IMR-90 (cell line): ENCODE results near the gene JADE2. TPM values are rescaled to one million over a fixed set of nuclear protein-coding genes. Genes with fewer than 3 reads are reported as not detected.
"Not testable (repeated sequence)": the region's sequence is repeated elsewhere in the genome, so short reads cannot be mapped to it uniquely, and the experiment has no call there.

ENCODE experiments used
- ATAC-seq: fragments of 200-7000 bp; cut with Tn5 transposase; 2 replicates; pipeline ENCODE4 v1.9.1; 2020; ENCODE audit warnings: low read depth, mild to moderate bottlenecking, moderate library complexity
- BruUV-seq: library from RNA; stranded (reverse); fragments of 400-500 nt; replicated peaks from 2 replicates; lab custom pipeline; 2021; lab: Mats Ljungman, UMichigan
- CTCF ChIA-PET: fragments of 300-600 bp; formaldehyde crosslinking; extraction: SDS; loops from one replicate; lab custom pipeline; 2021; ENCODE audit warnings: antibody characterized with exemption; lab: Yijun Ruan, JAX
- POLR2A ChIA-PET: fragments of 300-600 bp; sonication (Branson Sonifier 250); formaldehyde crosslinking; loops from one replicate; lab custom pipeline; 2022; ENCODE audit warnings: antibody characterized with exemption; ENCODE audit not compliant: unreplicated experiment; lab: Charles Lee
- DNase-seq: peaks from one replicate; pipeline ENCODE4 v3.0.0; 2013
- H2AFZ ChIP-seq: replicated peaks from 2 replicates; pipeline ENCODE3; 2013; ENCODE audit warnings: low read length, mild to moderate bottlenecking; ENCODE audit not compliant: poor library complexity
- H2AK5ac ChIP-seq: 2 replicates; pipeline ENCODE4 v1.6.1; 2013; ENCODE audit warnings: low read depth, low read length, inconsistent platforms
- H2AK9ac ChIP-seq: replicated peaks from 2 replicates; pipeline ENCODE3; 2013; ENCODE audit warnings: mild to moderate bottlenecking, low read depth, low read length, moderate library complexity; ENCODE audit not compliant: poor library complexity
- H2BK120ac ChIP-seq: 2 replicates; pipeline ENCODE4 v1.6.1; 2013; ENCODE audit warnings: low read depth, low read length, inconsistent platforms
- H2BK15ac ChIP-seq: 3 replicates; pipeline ENCODE4 v1.6.1; 2013; ENCODE audit warnings: low read depth, low read length, inconsistent platforms
- H2BK20ac ChIP-seq: 2 replicates; pipeline ENCODE4 v1.6.1; 2013; ENCODE audit warnings: low read depth, mild to moderate bottlenecking, inconsistent platforms, low read length, moderate library complexity
- H2BK5ac ChIP-seq: 2 replicates; pipeline ENCODE4 v1.6.1; 2013; ENCODE audit warnings: mild to moderate bottlenecking, low read depth, low read length, inconsistent platforms; ENCODE audit not compliant: poor library complexity, severe bottlenecking
- H3K14ac ChIP-seq: replicated peaks from 2 replicates; pipeline ENCODE4 v1.6.1; 2013; ENCODE audit warnings: low read depth, low read length, inconsistent platforms
- H3K18ac ChIP-seq: 2 replicates; pipeline ENCODE4 v1.6.1; 2013; ENCODE audit warnings: low read depth, low read length, control low read depth
- H3K23ac ChIP-seq: 2 replicates; pipeline ENCODE4 v1.6.1; 2013; ENCODE audit warnings: low read depth, low read length, inconsistent platforms
- H3K27ac ChIP-seq: 2 replicates; pipeline ENCODE4 v1.5.1; 2013; ENCODE audit warnings: mild to moderate bottlenecking, control low read depth, low read length; ENCODE audit not compliant: insufficient read depth
- H3K27me3 ChIP-seq: 2 replicates; pipeline ENCODE4 v1.6.1; 2013; ENCODE audit warnings: low read length; ENCODE audit not compliant: control insufficient read depth, insufficient read depth
- H3K36me3 ChIP-seq: 2 replicates; pipeline ENCODE4 v1.6.1; 2013; ENCODE audit warnings: low read length, mixed read lengths; ENCODE audit not compliant: control insufficient read depth, insufficient read depth
- H3K4ac ChIP-seq: 2 replicates; pipeline ENCODE4 v1.6.1; 2013; ENCODE audit warnings: low read depth, low read length, inconsistent platforms
- H3K4me1 ChIP-seq: 2 replicates; pipeline ENCODE4 v1.6.1; 2013; ENCODE audit warnings: low read length, mixed read lengths; ENCODE audit not compliant: control insufficient read depth, insufficient read depth
- H3K4me2 ChIP-seq: 2 replicates; pipeline ENCODE4 v1.6.1; 2013; ENCODE audit warnings: low read depth, mild to moderate bottlenecking, control low read depth, low read length, moderate library complexity
- H3K4me3 ChIP-seq: 2 replicates; pipeline ENCODE4 v1.5.1; 2013; ENCODE audit warnings: low read depth, mild to moderate bottlenecking, control low read depth, low read length, moderate library complexity; ENCODE audit not compliant: insufficient read depth
- H3K56ac ChIP-seq: 2 replicates; pipeline ENCODE4 v1.6.1; 2013; ENCODE audit warnings: low read length, inconsistent platforms; ENCODE audit not compliant: insufficient read depth; ENCODE audit errors: extremely low read depth
- H3K79me1 ChIP-seq, 2 experiments: 2 replicates each; pipeline ENCODE4 v1.6.1; 2013; ENCODE audit warnings: low read length in 2 of 2, inconsistent platforms in 1 of 2, low read depth in 1 of 2
- H3K9ac ChIP-seq: 2 replicates; pipeline ENCODE4 v1.6.1; 2013; ENCODE audit warnings: low read depth, low read length, control low read depth
- H3K9me1 ChIP-seq: 2 replicates; pipeline ENCODE4 v1.6.1; 2013; ENCODE audit warnings: low read length, inconsistent platforms; ENCODE audit not compliant: insufficient read depth
- H3K9me3 ChIP-seq: 2 replicates; pipeline ENCODE4 v1.6.1; 2013; ENCODE audit warnings: low read length; ENCODE audit not compliant: control insufficient read depth, insufficient read depth
- H4K20me1 ChIP-seq: 2 replicates; pipeline ENCODE4 v1.6.1; 2013; ENCODE audit warnings: low read length, inconsistent platforms; ENCODE audit not compliant: insufficient read depth
- H4K5ac ChIP-seq: 2 replicates; pipeline ENCODE4 v1.6.1; 2013; ENCODE audit warnings: mild to moderate bottlenecking, low read depth, low read length, control low read depth
- H4K8ac ChIP-seq, 2 experiments: 2 replicates each; pipeline ENCODE4 v1.6.1; 2013; ENCODE audit warnings: low read depth in 2 of 2, low read length in 2 of 2, control low read depth in 1 of 2, inconsistent platforms in 1 of 2
- H4K91ac ChIP-seq: 2 replicates; pipeline ENCODE4 v1.6.1; 2013; ENCODE audit warnings: low read depth, low read length, inconsistent platforms; ENCODE audit not compliant: insufficient read depth
- WGBS, 2 experiments: methylation state at CpG; one replicate each; pipeline versions ENCODE4 v1.1.5 to v1.1.7; 2013; ENCODE audit warnings: missing lambda C conversion rate in 2 of 2; ENCODE audit not compliant: insufficient read length in 1 of 2; ENCODE audit errors: extremely low coverage in 2 of 2; 5-methylcytosine and 5-hydroxymethylcytosine counted together
- dilution Hi-C: fragments of 300-500 bp; cut with HindIII; formaldehyde crosslinking; loops from one replicate; pipeline ENCODE4 v1.14.3; 2018; ENCODE audit warnings: low sequenced_read_pairs; ENCODE audit not compliant: unreplicated experiment
- in situ Hi-C: fragments of 300-500 bp; cut with MboI; formaldehyde crosslinking; loops from 3 replicates; pipeline ENCODE4 v1.14.3; 2019; ENCODE audit warnings: low sequenced_read_pairs, inconsistent platforms, mixed read lengths
- intact Hi-C: fragments of 100-400 bp; cut with micrococcal nuclease; formaldehyde crosslinking; loops from 2 replicates; pipeline ENCODE4 v1.10.0; 2022
- polyA plus RNA-seq, 3 experiments: library from polyadenylated mRNA; depleted of rRNA; stranded (reverse); fragments of >200 nt; gene quantifications; 2 replicates each; pipeline ENCODE4 v1.2.3, GENCODE V29; 2012; ENCODE audit warnings: low replicate concordance in 1 of 3
- total RNA-seq: library from RNA; depleted of rRNA; stranded (reverse); fragments of >200 nt; gene quantifications from 2 replicates; pipeline ENCODE4 v1.2.3, GENCODE V29; 2012

JADE2 gene
- total and polyA plus RNA-seq, 2 of the 4 experiments (the other 2 are of a cell fraction), result 13.3 to 14.9 TPM

- H3K27ac ChIP-seq, H2AFZ ChIP-seq, H4K20me1 ChIP-seq, H2BK5ac ChIP-seq, H4K5ac ChIP-seq, H3K4me3 ChIP-seq, H3K79me1 ChIP-seq, CTCF ChIA-PET, H3K36me3 ChIP-seq, H2BK15ac ChIP-seq, in situ Hi-C loops, H2BK20ac ChIP-seq, H3K23ac ChIP-seq, H3K4ac ChIP-seq, H3K14ac ChIP-seq, H2AK5ac ChIP-seq, H3K9me3 ChIP-seq, H3K27me3 ChIP-seq, H2AK9ac ChIP-seq, intact Hi-C loops, H3K9ac ChIP-seq, H2BK120ac ChIP-seq, H3K56ac ChIP-seq, H4K8ac ChIP-seq, H3K4me2 ChIP-seq, H4K91ac ChIP-seq, BruUV-seq, dilution Hi-C loops, ATAC-seq, H3K18ac ChIP-seq, POLR2A ChIA-PET, DNase-seq: not testable (repeated sequence)
- WGBS, 2 experiments, result no CpG with 5 or more reads among the region's 6 CpGs
- Histone ChIP-seq H3K4me1 (peaks cover 13% of the 10 kb centered on the region), H3K9me1 (peaks cover 16% of the 10 kb centered on the region)
These were observed 25.6 kb upstream of the JADE2 start for GRCh38 chr5:134499905-134500304.
